Right lung (tissue), 5 donors: ENCODE measurements around the gene NDUFB7. TPM values are rescaled to one million over a fixed set of nuclear protein-coding genes. Genes with fewer than 3 reads are reported as not detected.
A peak's percentile ranks its signal among the peaks of the same experiment; 100 is the strongest.
"Not testable (repeated sequence)": the region's sequence is repeated elsewhere in the genome, so short reads cannot be mapped to it uniquely, and the experiment has no call there.

Source experiments
- DNase-seq, 2 donors: peaks; one replicate each; pipeline ENCODE4 v3.0.0-alpha.2; 2013
- polyA plus RNA-seq, 5 donors: library from polyadenylated mRNA; unstranded; fragments of 120-200 nt; gene quantifications; one replicate each; pipeline versions ENCODE4 v1.2.1 to v1.2.3, GENCODE V29; 2013; ENCODE audit warnings: inconsistent platforms in 1 of 5, low replicate concordance in 1 of 5; ENCODE audit not compliant: insufficient read length in 5 of 5, insufficient read depth in 1 of 5

Gene NDUFB7
- polyA plus RNA-seq, 5 donors = 69.6 to 137 (median 76.0) TPM

- DNase-seq = no peak
Measured at GRCh38 chr19:14577264-14577663, 5.4 kb upstream of the NDUFB7 start.

- DNase-seq = no peak
Measured at GRCh38 chr19:14576363-14576762, 4.5 kb upstream of the NDUFB7 start.

DNA sequence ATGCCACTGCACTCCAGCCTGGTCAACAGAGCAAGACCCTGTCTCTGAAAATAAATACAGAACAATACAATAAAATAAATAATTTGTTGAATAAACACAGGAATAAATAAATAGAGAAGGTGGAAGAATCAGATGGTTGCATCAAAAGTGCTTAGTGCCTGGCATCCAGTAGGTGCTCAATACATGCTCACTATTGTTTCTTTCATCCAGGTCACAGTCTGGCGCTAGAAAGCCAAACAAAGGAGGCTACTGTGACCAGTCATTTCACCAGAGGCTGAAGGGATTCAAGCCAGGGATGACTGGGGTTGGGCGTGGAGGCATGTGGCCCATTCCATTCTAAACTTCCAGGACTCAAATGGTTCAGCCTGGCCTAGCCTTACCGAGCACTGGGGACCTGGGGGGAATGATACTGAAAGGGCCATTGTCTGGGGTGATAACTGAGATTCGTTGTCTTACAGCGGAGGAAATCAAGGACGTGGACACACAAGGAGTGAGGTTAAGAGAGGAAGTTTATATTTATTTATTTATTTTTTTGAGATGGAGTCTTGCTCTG, 3.6 kb upstream of the NDUFB7 start:
- DNase-seq = no peak

DNA sequence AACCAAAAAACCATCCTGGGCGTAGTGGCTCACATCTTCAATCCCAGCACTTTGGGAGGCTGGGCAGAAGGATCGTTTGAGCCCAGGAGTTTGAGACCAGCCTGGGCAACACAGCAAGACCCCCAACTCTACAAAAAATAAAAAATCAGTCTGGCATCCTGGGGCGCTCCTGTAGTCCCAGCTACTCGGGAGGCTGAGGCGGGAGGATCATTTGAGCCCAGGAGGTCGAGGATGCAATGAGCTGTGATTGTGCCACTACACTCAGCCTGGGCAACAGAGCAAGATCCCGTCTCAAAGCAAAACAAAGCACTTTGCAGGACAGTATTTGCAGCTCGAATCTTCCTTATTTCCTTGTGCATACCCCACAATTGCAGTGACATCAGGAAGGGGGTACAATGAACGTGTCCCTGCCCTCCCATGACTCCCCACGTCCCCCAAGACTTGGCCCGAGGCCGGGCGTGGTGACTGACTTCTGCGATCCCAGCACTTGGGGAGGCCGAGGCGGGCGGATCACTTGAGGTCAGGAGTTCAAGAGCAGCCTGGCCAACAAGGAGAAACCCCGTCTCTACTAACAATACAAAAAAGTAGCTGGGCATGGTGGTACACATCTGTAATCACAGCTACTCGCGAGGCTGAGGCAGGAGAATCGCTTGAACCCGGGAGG, 870 bp downstream of the NDUFB7 start:
- DNase-seq = no peak

GRCh38 chr19:14567079-14567478, 4.8 kb downstream of the NDUFB7 start:
- no peak for DNase-seq

GRCh38 chr19:14566712-14567077, 5.2 kb downstream of the NDUFB7 start:
- no peak for DNase-seq

GRCh38 chr19:14565765-14566711, 5.8 kb downstream of the NDUFB7 start:
- no peak for DNase-seq

- DNase-seq = no peak
Measured at GRCh38 chr19:14565298-14565679, 6.6 kb downstream of the NDUFB7 start.

DNA sequence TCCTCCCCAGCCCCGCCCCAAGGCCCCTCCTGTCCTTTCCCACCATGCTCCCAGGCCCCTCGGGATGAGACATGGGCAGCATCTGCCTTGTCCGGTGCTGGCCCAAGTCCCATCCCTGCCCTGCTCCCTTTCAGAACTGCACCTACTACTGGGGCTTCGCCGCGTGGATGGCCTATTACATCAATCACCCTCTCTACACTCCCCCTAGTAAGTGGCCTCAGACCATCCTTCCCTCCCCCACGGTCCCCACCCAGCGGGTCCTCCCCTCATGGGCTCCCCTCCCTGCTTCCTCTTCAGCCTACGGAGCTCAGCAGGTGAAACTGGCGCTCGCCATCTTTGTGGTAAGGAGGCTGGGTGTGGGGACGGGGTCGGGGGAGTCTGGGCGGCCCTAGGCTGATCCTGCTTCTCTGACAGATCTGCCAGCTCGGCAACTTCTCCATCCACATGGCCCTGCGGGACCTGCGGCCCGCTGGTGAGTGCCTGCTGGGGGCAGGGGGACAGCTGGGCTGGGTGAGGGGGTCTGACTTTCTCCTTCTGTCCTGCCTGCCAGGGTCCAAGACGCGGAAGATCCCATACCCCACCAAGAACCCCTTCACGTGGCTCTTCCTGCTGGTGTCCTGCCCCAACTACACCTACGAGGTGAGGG, 7.1 kb downstream of the NDUFB7 start:
- not testable (repeated sequence) for DNase-seq

GRCh38 chr19:14563989-14564651, 7.7 kb downstream of the NDUFB7 start:
- DNase-seq = no peak

GRCh38 chr19:14563590-14563926, 8.3 kb downstream of the NDUFB7 start:
- DNase-seq = no peak

- no peak for DNase-seq
Measured at GRCh38 chr19:14562660-14563589, 8.9 kb downstream of the NDUFB7 start.

DNA sequence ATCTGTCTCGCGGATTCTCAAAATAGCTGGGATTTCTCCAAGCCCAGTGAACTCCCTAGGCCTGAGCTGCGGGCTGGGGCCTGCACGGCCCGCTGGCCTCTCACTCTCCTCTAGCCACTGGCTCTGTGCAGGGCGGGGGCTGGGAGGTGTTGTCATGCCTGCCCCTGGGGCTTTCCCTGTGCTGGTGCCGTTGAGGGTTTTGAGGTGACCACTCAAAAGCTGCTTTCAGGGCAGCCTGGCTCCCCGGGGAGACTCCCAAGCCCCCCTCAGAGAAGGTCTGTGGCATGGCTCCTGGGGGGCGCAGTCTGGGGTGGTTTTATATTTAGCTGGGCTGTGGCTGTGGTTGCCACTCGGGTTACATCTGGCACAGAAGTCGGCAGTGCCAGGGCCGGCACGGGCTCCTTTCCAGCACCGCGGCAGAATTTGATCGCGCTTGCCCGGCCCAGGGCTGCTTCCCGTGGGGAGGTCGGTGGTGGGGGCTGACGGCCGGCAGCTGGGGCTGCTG, 10.0 kb downstream of the NDUFB7 start:
- DNase-seq = no peak

DNA sequence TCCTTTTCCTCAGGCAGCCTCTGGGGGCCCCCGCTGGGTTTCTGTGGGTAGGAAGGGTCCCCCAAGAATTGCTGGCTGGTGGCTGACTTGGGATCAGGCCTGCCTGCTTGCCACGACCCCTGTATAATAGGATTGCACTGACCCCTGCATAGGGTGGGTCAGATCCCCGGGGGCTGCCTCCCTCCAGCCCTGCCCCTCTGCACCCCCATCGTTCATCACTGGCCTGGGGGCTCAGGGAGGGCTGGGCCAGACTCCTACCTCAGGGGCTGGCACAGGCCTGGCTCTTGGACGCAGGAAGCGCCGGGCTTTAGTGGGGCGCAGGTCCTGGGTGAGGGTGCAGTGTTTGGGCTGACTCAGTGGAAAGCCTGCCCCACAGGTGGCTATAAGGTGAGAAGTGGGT, 10.6 kb downstream of the NDUFB7 start:
- no peak for DNase-seq

- DNase-seq = no peak
Measured at GRCh38 chr19:14560776-14561108, 11.1 kb downstream of the NDUFB7 start.

DNA sequence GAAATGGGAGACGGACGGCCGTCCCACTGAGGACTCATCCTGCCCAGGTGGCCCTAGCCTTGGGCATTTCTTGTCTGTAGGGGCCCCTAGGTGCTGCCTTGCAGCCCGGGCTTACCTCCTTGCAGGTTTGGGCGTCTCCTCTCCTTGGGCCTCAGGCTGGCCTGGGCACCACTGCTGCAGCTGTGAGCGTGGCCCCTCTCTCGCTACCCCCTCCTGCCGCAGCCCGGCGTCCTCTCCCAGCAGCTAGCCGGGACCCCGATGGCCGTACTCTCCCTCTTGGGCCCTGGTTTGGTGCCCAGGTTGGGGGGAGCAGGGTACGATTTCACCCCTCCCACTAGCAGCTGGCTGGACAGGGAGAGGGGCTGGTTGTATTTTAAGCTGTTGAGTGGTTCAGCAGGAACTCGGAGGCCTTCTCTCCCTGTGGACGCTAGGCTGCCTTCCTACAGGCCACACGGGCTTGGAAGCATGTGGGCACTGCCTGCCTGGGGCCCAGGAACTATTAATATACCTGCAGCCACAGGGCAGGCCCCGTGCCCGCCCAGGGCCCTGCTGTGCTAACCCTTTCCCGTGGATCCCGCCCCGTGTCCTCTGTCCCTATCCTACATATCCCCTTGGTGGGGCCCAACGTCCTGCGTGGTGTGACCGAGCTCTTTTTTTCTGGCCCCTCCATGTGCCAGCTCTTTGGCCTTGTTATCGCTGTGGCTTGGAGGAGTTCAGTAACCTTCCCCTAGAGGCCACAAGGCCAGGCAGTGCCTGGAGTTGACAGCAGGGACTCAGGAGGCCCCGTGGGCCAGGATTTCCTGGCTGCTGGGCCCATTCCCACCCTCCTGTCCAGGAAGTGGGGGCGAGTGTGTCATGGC, 11.7 kb downstream of the NDUFB7 start:
- no peak for DNase-seq

DNA sequence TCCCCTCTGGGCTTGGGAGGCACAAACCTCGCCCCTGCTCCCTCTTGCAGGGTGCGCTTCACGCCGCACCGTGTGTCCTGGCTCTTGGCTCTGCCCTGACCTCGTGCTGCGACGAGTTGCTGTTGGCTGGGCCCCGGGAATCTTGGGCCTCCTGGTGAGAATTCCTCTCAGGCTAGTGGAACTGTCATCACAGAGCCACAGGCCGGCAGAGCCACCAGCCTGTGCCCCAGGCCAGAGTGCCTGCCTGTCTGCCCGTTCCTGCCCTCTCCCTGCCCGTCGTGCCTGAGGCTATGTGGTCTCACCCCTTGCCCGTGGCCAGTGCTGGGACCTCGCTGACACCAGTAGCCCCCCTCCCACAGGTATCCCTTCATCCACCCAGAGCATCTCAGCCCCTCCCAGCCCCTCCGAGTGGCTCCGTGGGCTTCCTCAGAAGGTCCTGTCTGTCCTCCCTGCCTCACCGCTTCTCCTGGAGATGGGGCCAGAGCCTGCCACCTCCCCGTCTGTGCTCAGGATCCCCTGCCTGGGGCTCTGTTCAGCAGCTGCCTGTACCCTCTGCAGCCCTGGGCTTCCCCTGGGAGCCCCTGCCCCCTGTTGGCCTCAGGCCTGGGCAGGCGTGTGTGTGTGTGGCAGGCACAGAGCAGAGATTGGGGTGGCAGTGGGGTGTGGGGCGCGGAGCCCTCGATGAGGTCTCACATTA, 13.3 kb downstream of the NDUFB7 start:
- DNase-seq = no peak

- DNase-seq = peak in 1 of 2 donors; percentile 46
Measured at GRCh38 chr19:14556662-14557188, 15.1 kb downstream of the NDUFB7 start.
